IgD-negative memory B cell (primary cell): ENCODE measurements around the gene KRT80. TPM values are rescaled to one million over a fixed set of nuclear protein-coding genes. Genes with fewer than 3 reads are reported as not detected.
A peak's percentile ranks its signal among the peaks of the same experiment; 100 is the strongest.
"Not testable (repeated sequence)": the region's sequence is repeated elsewhere in the genome, so short reads cannot be mapped to it uniquely, and the experiment has no call there.

ENCODE experiments used
- H3K27ac Mint-ChIP-seq, 3 donors: one replicate each; pipeline ENCODE4 v1.8.0; 2020 to 2022; ENCODE audit warnings: mild to moderate bottlenecking in 3 of 3, mixed read lengths in 3 of 3, moderate library complexity in 1 of 3
- H3K27me3 Mint-ChIP-seq: one replicate; pipeline ENCODE4 v1.8.0; 2021; ENCODE audit warnings: mixed read lengths
- H3K36me3 Mint-ChIP-seq: one replicate; pipeline ENCODE4 v1.8.0; 2020; ENCODE audit warnings: mild to moderate bottlenecking, mixed read lengths
- H3K4me1 Mint-ChIP-seq, 3 donors: one replicate each; pipeline ENCODE4 v1.8.0; 2020 to 2022; ENCODE audit warnings: mixed read lengths in 3 of 3, mild to moderate bottlenecking in 1 of 3
- H3K4me3 Mint-ChIP-seq, 4 donors: one replicate each; pipeline ENCODE4 v1.8.0; 2020 to 2022; ENCODE audit warnings: mild to moderate bottlenecking in 4 of 4, mixed read lengths in 4 of 4, moderate library complexity in 3 of 4
- H3K9me3 Mint-ChIP-seq, 3 donors: one replicate each; pipeline ENCODE4 v1.8.0; 2020 to 2021; ENCODE audit warnings: mixed read lengths in 3 of 3, mild to moderate bottlenecking in 1 of 3
- polyA plus RNA-seq: library from polyadenylated mRNA; unstranded; fragments of 300-500 nt; fragmentation: Illumina TruSeq; gene quantifications from one replicate; pipeline ENCODE4 v1.2.3, GENCODE V29; 2021

Gene KRT80
- not detected for polyA plus RNA-seq

- Mint-ChIP-seq H3K36me3 (no peaks in the 10 kb centered on the region), H3K27me3 (peaks cover 9% of the 10 kb centered on the region), H3K27ac (no peak within 1 kb of the TSS)
These were observed at the start of gene KRT80 for GRCh38 chr12:52191841-52192791. KRT80 (minus strand) TSS chr12:52192014; CDS start chr12:52191902, 112 bp downstream.

GRCh38 chr12:52241205-52241842, 49.5 kb upstream of the KRT80 start:
- Mint-ChIP-seq H3K27ac (no peak overlapping the region), H3K27me3 (peaks cover 7% of the 10 kb centered on the region), H3K9me3 (peaks cover 0 to 4% (median 0%) of the 10 kb centered on the region in 3 donors), H3K4me1 (peaks cover 0 to 7% (median 0%) of the 10 kb centered on the region in 3 donors), H3K4me3 (no peak overlapping the region), H3K36me3 (no peaks in the 10 kb centered on the region)

More at GRCh38 chr12:52191841-52192791, at the start of gene KRT80:
- Mint-ChIP-seq H3K9me3 (no peaks in the 10 kb centered on the region), H3K4me3 (no peak within 1 kb of the TSS), H3K4me1 (no peaks in the 10 kb centered on the region)

GRCh38 chr12:52240247-52240646, 48.4 kb upstream of the KRT80 start:
- peaks cover 12% of the 10 kb centered on the region for H3K27me3 Mint-ChIP-seq
- H3K4me3 Mint-ChIP-seq, H3K9me3 Mint-ChIP-seq, H3K27ac Mint-ChIP-seq, H3K4me1 Mint-ChIP-seq, H3K36me3 Mint-ChIP-seq: not testable (repeated sequence)

GRCh38 chr12:52239767-52240166, 48.0 kb upstream of the KRT80 start:
- H3K4me1 Mint-ChIP-seq: peaks cover 0 to 7% (median under 1%) of the 10 kb centered on the region in 3 donors
- no peak overlapping the region for H3K27ac Mint-ChIP-seq
- H3K4me3 Mint-ChIP-seq: no peak overlapping the region
- H3K27me3 Mint-ChIP-seq: peaks cover 12% of the 10 kb centered on the region
- no peaks in the 10 kb centered on the region for H3K36me3 Mint-ChIP-seq
- peaks cover 0 to 4% (median 0%) of the 10 kb centered on the region in 3 donors for H3K9me3 Mint-ChIP-seq

- H3K4me1 Mint-ChIP-seq: peaks cover 0 to 3% (median 2%) of the 10 kb centered on the region in 3 donors
These were observed 47.3 kb upstream of the KRT80 start for GRCh38 chr12:52238916-52239646.

GRCh38 chr12:52238207-52238840, 46.5 kb upstream of the KRT80 start:
- H3K27me3 Mint-ChIP-seq: peaks cover 15% of the 10 kb centered on the region
- peaks cover 0 to 2% (median 0%) of the 10 kb centered on the region in 3 donors for H3K4me1 Mint-ChIP-seq
- no peak overlapping the region for H3K4me3 Mint-ChIP-seq
- H3K36me3 Mint-ChIP-seq: no peaks in the 10 kb centered on the region
- peaks cover 0 to 2% (median 0%) of the 10 kb centered on the region in 3 donors for H3K9me3 Mint-ChIP-seq
- H3K27ac Mint-ChIP-seq: no peak overlapping the region

More at GRCh38 chr12:52238916-52239646, 47.3 kb upstream of the KRT80 start:
- H3K36me3 Mint-ChIP-seq: no peaks in the 10 kb centered on the region
- H3K27ac Mint-ChIP-seq: peak overlapping the region in 1 of 3 donors; percentile 14
- H3K4me3 Mint-ChIP-seq: no peak overlapping the region
- H3K27me3 Mint-ChIP-seq: peaks cover 15% of the 10 kb centered on the region
- peaks cover 0 to 2% (median 0%) of the 10 kb centered on the region in 3 donors for H3K9me3 Mint-ChIP-seq

- Mint-ChIP-seq H3K36me3 (no peaks in the 10 kb centered on the region), H3K4me3 (peak overlapping the region in 1 of 4 donors; percentile 17), H3K27me3 (peaks cover 24% of the 10 kb centered on the region), H3K27ac (no peak overlapping the region), H3K4me1 (peaks cover 0 to 2% (median 0%) of the 10 kb centered on the region in 3 donors), H3K9me3 (peaks cover 0 to 2% (median 0%) of the 10 kb centered on the region in 3 donors)
These were observed 44.7 kb upstream of the KRT80 start for GRCh38 chr12:52236386-52237050.

- Mint-ChIP-seq H3K9me3 (peaks cover 0 to 2% (median 0%) of the 10 kb centered on the region in 3 donors), H3K36me3 (no peaks in the 10 kb centered on the region), H3K4me3 (no peak overlapping the region), H3K27me3 (peaks cover 28% of the 10 kb centered on the region), H3K27ac (no peak overlapping the region), H3K4me1 (peaks cover 0 to 2% (median 0%) of the 10 kb centered on the region in 3 donors)
These were observed 44.1 kb upstream of the KRT80 start for GRCh38 chr12:52235822-52236361.

DNA sequence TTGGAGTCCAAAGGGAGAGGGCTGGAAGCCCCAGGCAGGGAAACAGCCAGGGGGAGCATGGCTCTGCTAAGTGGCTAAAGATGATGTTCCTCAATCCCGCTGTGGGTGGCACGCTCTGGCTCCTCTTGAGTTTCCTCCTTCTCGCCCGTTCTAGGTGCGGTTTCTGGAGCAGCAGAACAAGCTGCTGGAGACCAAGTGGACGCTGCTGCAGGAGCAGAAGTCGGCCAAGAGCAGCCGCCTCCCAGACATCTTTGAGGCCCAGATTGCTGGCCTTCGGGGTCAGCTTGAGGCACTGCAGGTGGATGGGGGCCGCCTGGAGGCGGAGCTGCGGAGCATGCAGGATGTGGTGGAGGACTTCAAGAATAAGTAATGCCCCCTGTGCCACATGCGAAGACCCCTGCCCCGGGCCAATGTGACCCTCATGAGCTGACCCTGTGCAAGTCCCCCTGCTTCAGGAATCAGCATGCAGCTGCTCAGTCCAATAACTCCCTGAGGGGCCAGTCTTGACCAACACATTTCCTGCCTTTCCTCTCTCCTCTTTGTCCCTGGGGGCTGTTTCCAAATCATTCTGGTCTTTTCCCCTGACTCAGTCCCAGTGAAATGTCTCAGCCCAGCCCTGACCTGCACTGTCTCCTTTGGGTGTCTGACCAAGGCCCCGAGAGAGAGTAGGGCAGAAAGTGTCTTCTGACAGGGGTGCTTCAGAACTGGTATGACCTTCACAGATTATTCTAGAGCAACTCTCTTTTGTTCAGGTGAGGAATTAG, 43.4 kb upstream of the KRT80 start:
- no peaks in the 10 kb centered on the region for H3K36me3 Mint-ChIP-seq
- peaks cover 0 to 2% (median 0%) of the 10 kb centered on the region in 3 donors for H3K4me1 Mint-ChIP-seq
- peaks cover 0 to 2% (median 0%) of the 10 kb centered on the region in 3 donors for H3K9me3 Mint-ChIP-seq
- no peak overlapping the region for H3K4me3 Mint-ChIP-seq
- peaks cover 33% of the 10 kb centered on the region for H3K27me3 Mint-ChIP-seq
- no peak overlapping the region for H3K27ac Mint-ChIP-seq

GRCh38 chr12:52234223-52234810, 42.5 kb upstream of the KRT80 start:
- Mint-ChIP-seq H3K9me3 (peaks cover 0 to 2% (median 0%) of the 10 kb centered on the region in 3 donors), H3K4me3 (no peak overlapping the region), H3K27me3 (peaks cover 32% of the 10 kb centered on the region), H3K27ac (no peak overlapping the region), H3K4me1 (peaks cover 0 to 4% (median 0%) of the 10 kb centered on the region in 3 donors), H3K36me3 (no peaks in the 10 kb centered on the region)

GRCh38 chr12:52233462-52234207, 41.8 kb upstream of the KRT80 start:
- no peaks in the 10 kb centered on the region for H3K36me3 Mint-ChIP-seq

More at GRCh38 chr12:52233462-52234207, 41.8 kb upstream of the KRT80 start:
- Mint-ChIP-seq H3K4me1 (peaks cover 0 to 4% (median 0%) of the 10 kb centered on the region in 3 donors), H3K27me3 (peaks cover 32% of the 10 kb centered on the region), H3K4me3 (no peak overlapping the region), H3K27ac (no peak overlapping the region), H3K9me3 (peaks cover 0 to 2% (median 0%) of the 10 kb centered on the region in 3 donors)
